ENCODE measurements around the gene LRRC4C. TPM values are rescaled to one million over a fixed set of nuclear protein-coding genes. Genes with fewer than 3 reads are reported as not detected.

Gene LRRC4C
- total and polyA plus RNA-seq, 5 donors: 1.0 to 2.7 (median 2.0) TPM

GRCh38 chr11:41458154-41458553 lies 1.3 kb downstream of the LRRC4C start:
- intact Hi-C loops (cut with DNase I): loop anchor here in 1 of 4 donors (10.0 kb wide), 1 partner anchor 1827 kb away; no protein-coding TSS in a partner anchor
- Histone ChIP-seq H3K27ac (ENCODE audit: low read length) (no peak overlapping the region), H3K9me3 (ENCODE audit: control insufficient read depth, low read length) (no peaks in the 10 kb centered on the region), H3K4me3 (ENCODE audit: low read length) (no peak overlapping the region), H3K27me3 (ENCODE audit: control insufficient read depth, insufficient read depth) (no peaks in the 10 kb centered on the region), H3K4me1 (ENCODE audit: control insufficient read depth, insufficient read depth, low read length) (no peaks in the 10 kb centered on the region)
- DNase-seq (no peak), ATAC-seq (no peak)
- WGBS: 24% methylated on average over 4 of the region's 4 CpGs

- no peak for ATAC-seq
- H3K27me3 ChIP-seq (ENCODE audit: control insufficient read depth, insufficient read depth): no peaks in the 10 kb centered on the region
Observed at GRCh38 chr11:41457216-41458014, 2.0 kb downstream of the LRRC4C start.

GRCh38 chr11:41456269-41456668 lies 3.2 kb downstream of the LRRC4C start:
- no peaks in the 10 kb centered on the region for H3K4me1 ChIP-seq (ENCODE audit: control insufficient read depth, insufficient read depth, low read length)
- ATAC-seq (no peak), DNase-seq (no peak)
- no peak overlapping the region for H3K4me3 ChIP-seq (ENCODE audit: low read length)
- H3K27ac ChIP-seq (ENCODE audit: low read length): no peak overlapping the region
- no peaks in the 10 kb centered on the region for H3K9me3 ChIP-seq (ENCODE audit: control insufficient read depth, low read length)
- intact Hi-C loops (cut with DNase I): loop anchor here in 1 of 4 donors (10.0 kb wide), 1 partner anchor 1829 kb away; no protein-coding TSS in a partner anchor
- no peaks in the 10 kb centered on the region for H3K27me3 ChIP-seq (ENCODE audit: control insufficient read depth, insufficient read depth)
- WGBS: 43% methylated on average over 1 of the region's 1 CpG

More at GRCh38 chr11:41457216-41458014, 2.0 kb downstream of the LRRC4C start:
- no peak for DNase-seq
- H3K4me1 ChIP-seq (ENCODE audit: control insufficient read depth, insufficient read depth, low read length): no peaks in the 10 kb centered on the region
- no peaks in the 10 kb centered on the region for H3K9me3 ChIP-seq (ENCODE audit: control insufficient read depth, low read length)
- 50% methylated on average over 3 of the region's 3 CpGs for WGBS
- no peak overlapping the region for H3K4me3 ChIP-seq (ENCODE audit: low read length)
- no peak overlapping the region for H3K27ac ChIP-seq (ENCODE audit: low read length)
- intact Hi-C loops (cut with DNase I): loop anchor here in 1 of 4 donors (10.0 kb wide), 1 partner anchor 1827 kb away; no protein-coding TSS in a partner anchor

GRCh38 chr11:41451011-41451410 lies 8.4 kb downstream of the LRRC4C start:
- WGBS: 79% methylated on average over 3 of the region's 3 CpGs
- DNase-seq: no peak

GRCh38 chr11:41449483-41450050 lies 9.9 kb downstream of the LRRC4C start:
- H3K27me3 ChIP-seq (ENCODE audit: control insufficient read depth, insufficient read depth): no peaks in the 10 kb centered on the region
- no peak overlapping the region for H3K27ac ChIP-seq (ENCODE audit: low read length)
- no peak for DNase-seq
- 59% methylated on average over 2 of the region's 2 CpGs for whole genome bisulfite sequencing
- intact Hi-C loops (cut with DNase I): loop anchor here in 1 of 4 donors (10.0 kb wide), 1 partner anchor 1835 kb away; no protein-coding TSS in a partner anchor
- H3K4me1 ChIP-seq (ENCODE audit: control insufficient read depth, insufficient read depth, low read length): no peaks in the 10 kb centered on the region
- H3K4me3 ChIP-seq (ENCODE audit: low read length): no peak overlapping the region
- ATAC-seq: no peak
- H3K9me3 ChIP-seq (ENCODE audit: control insufficient read depth, low read length): no peaks in the 10 kb centered on the region

More at GRCh38 chr11:41451011-41451410, 8.4 kb downstream of the LRRC4C start:
- intact Hi-C loops (cut with DNase I): loop anchor here in 1 of 4 donors (10.0 kb wide), 1 partner anchor 1834 kb away; no protein-coding TSS in a partner anchor
- no peak overlapping the region for H3K27ac ChIP-seq (ENCODE audit: low read length)
- no peak overlapping the region for H3K4me3 ChIP-seq (ENCODE audit: low read length)
- H3K9me3 ChIP-seq (ENCODE audit: control insufficient read depth, low read length): no peaks in the 10 kb centered on the region
- no peaks in the 10 kb centered on the region for H3K27me3 ChIP-seq (ENCODE audit: control insufficient read depth, insufficient read depth)
- ATAC-seq: no peak
- no peaks in the 10 kb centered on the region for H3K4me1 ChIP-seq (ENCODE audit: control insufficient read depth, insufficient read depth, low read length)

- intact Hi-C loops (cut with DNase I): no loop called here
- no peaks in the 10 kb centered on the region for H3K4me1 ChIP-seq (ENCODE audit: control insufficient read depth, insufficient read depth, low read length)
- H3K27me3 ChIP-seq (ENCODE audit: control insufficient read depth, insufficient read depth): no peaks in the 10 kb centered on the region
- ATAC-seq (no peak), DNase-seq (no peak)
- no peak overlapping the region for H3K27ac ChIP-seq (ENCODE audit: low read length)
- no peak overlapping the region for H3K4me3 ChIP-seq (ENCODE audit: low read length)
- no peaks in the 10 kb centered on the region for H3K9me3 ChIP-seq (ENCODE audit: control insufficient read depth, low read length)
Observed at GRCh38 chr11:41446566-41446965, 12.9 kb downstream of the LRRC4C start.

- H3K4me3 ChIP-seq (ENCODE audit: low read length): no peak overlapping the region
- intact Hi-C loops (cut with DNase I): no loop called here
- DNase-seq (no peak), ATAC-seq (no peak)
- whole genome bisulfite sequencing: 75% methylated on average over 2 of the region's 2 CpGs
- no peaks in the 10 kb centered on the region for H3K27me3 ChIP-seq (ENCODE audit: control insufficient read depth, insufficient read depth)
- H3K4me1 ChIP-seq (ENCODE audit: control insufficient read depth, insufficient read depth, low read length): no peaks in the 10 kb centered on the region
- no peak overlapping the region for H3K27ac ChIP-seq (ENCODE audit: low read length)
- H3K9me3 ChIP-seq (ENCODE audit: control insufficient read depth, low read length): no peaks in the 10 kb centered on the region
Observed at GRCh38 chr11:41446107-41446506, 13.3 kb downstream of the LRRC4C start.

GRCh38 chr11:41437006-41437490 lies 22.4 kb downstream of the LRRC4C start:
- Histone ChIP-seq H3K4me3 (ENCODE audit: low read length) (no peak overlapping the region), H3K4me1 (ENCODE audit: control insufficient read depth, insufficient read depth, low read length) (no peaks in the 10 kb centered on the region), H3K27me3 (ENCODE audit: control insufficient read depth, insufficient read depth) (no peaks in the 10 kb centered on the region), H3K27ac (ENCODE audit: low read length) (no peak overlapping the region), H3K9me3 (ENCODE audit: control insufficient read depth, low read length) (no peaks in the 10 kb centered on the region)
- intact Hi-C loops (cut with DNase I): loop anchor here in 2 of 4 donors (10.0 kb wide), 1 partner anchor 192 kb away; no protein-coding TSS in a partner anchor
- 82% methylated on average over 9 of the region's 9 CpGs for WGBS
- no peak for ATAC-seq
- no peak for DNase-seq

- no peak for ATAC-seq
- H3K27ac ChIP-seq (ENCODE audit: low read length): no peak overlapping the region
- H3K4me1 ChIP-seq (ENCODE audit: control insufficient read depth, insufficient read depth, low read length): no peaks in the 10 kb centered on the region
- intact Hi-C loops (cut with DNase I): loop anchor here in 2 of 4 donors (10.0 kb wide), 1 partner anchor 191 kb away; no protein-coding TSS in a partner anchor
- WGBS: 86% methylated on average over 4 of the region's 4 CpGs
- no peaks in the 10 kb centered on the region for H3K27me3 ChIP-seq (ENCODE audit: control insufficient read depth, insufficient read depth)
- DNase-seq: no peak
- no peak overlapping the region for H3K4me3 ChIP-seq (ENCODE audit: low read length)
- no peaks in the 10 kb centered on the region for H3K9me3 ChIP-seq (ENCODE audit: control insufficient read depth, low read length)
Observed at GRCh38 chr11:41435531-41435930, 23.9 kb downstream of the LRRC4C start.

- DNase-seq: no peak
- intact Hi-C loops (cut with DNase I): loop anchor here in 2 of 4 donors (10.0 kb wide), 1 partner anchor 187 kb away; no protein-coding TSS in a partner anchor
- H3K9me3 ChIP-seq (ENCODE audit: control insufficient read depth, low read length): no peaks in the 10 kb centered on the region
- no peak overlapping the region for H3K27ac ChIP-seq (ENCODE audit: low read length)
- H3K4me1 ChIP-seq (ENCODE audit: control insufficient read depth, insufficient read depth, low read length): no peaks in the 10 kb centered on the region
- no peak for ATAC-seq
- H3K27me3 ChIP-seq (ENCODE audit: control insufficient read depth, insufficient read depth): no peaks in the 10 kb centered on the region
- WGBS: 46% methylated on average over 5 of the region's 5 CpGs
- H3K4me3 ChIP-seq (ENCODE audit: low read length): no peak overlapping the region
Observed at GRCh38 chr11:41431784-41432183, 27.7 kb downstream of the LRRC4C start.

- Histone ChIP-seq H3K9me3 (ENCODE audit: control insufficient read depth, low read length) (no peaks in the 10 kb centered on the region), H3K4me1 (ENCODE audit: control insufficient read depth, insufficient read depth, low read length) (no peaks in the 10 kb centered on the region), H3K4me3 (ENCODE audit: low read length) (no peak overlapping the region), H3K27ac (ENCODE audit: low read length) (no peak overlapping the region), H3K27me3 (ENCODE audit: control insufficient read depth, insufficient read depth) (no peaks in the 10 kb centered on the region)
- ATAC-seq (no peak), DNase-seq (no peak)
- 97% methylated on average over 4 of the region's 4 CpGs for WGBS
- intact Hi-C loops (cut with DNase I): no loop called here
Observed at GRCh38 chr11:41419901-41420300, 39.6 kb downstream of the LRRC4C start.

All from right cardiac atrium (tissue), 5 donors.